ENCODE data around the gene TANGO2. TPM values are rescaled to one million over a fixed set of nuclear protein-coding genes. Genes with fewer than 3 reads are reported as not detected.
A peak's percentile ranks its signal among the peaks of the same experiment; 100 is the strongest.

Gene TANGO2
- total and polyA plus RNA-seq, 5 donors from 2014 or later = 39.5 to 48.4 (median 43.2) TPM

GRCh38 chr22:20046730-20047129 is 25.8 kb downstream of the TANGO2 start:
- ATAC-seq (ENCODE audit: low read depth in 2 of 2) = no peak
- H3K9me3 Mint-ChIP-seq = peaks cover 0 to 5% (median 0%) of the 10 kb centered on the region in 7 donors
- peaks cover 0 to 7% (median 2%) of the 10 kb centered on the region in 4 donors for H3K4me1 Mint-ChIP-seq
- Histone ChIP-seq H3K27me3 (ENCODE audit: control insufficient read depth, insufficient read depth, low read length) (no peaks in the 10 kb centered on the region), H3K4me1 (ENCODE audit: control insufficient read depth, insufficient read depth, low read length, poor library complexity, severe bottlenecking) (no peaks in the 10 kb centered on the region), H3K9me3 (ENCODE audit: control insufficient read depth in 2 of 2, low read length in 2 of 2) (no peaks in the 10 kb centered on the region), H3K36me3 (ENCODE audit: control insufficient read depth, insufficient read depth, low read length) (peaks cover 45% of the 10 kb centered on the region), H3K4me3 (ENCODE audit: low read depth, low read length) (no peak overlapping the region), H3K27ac (ENCODE audit: insufficient read depth, low read length, poor library complexity, severe bottlenecking) (no peak overlapping the region)
- no peak for DNase-seq
- no peak overlapping the region for H3K27ac Mint-ChIP-seq
- H3K27me3 Mint-ChIP-seq = no peaks in the 10 kb centered on the region
- peaks cover 27% of the 10 kb centered on the region for H3K36me3 Mint-ChIP-seq
- H3K4me3 Mint-ChIP-seq = no peak overlapping the region

- H3K9me3 Mint-ChIP-seq = peaks cover 0 to 5% (median 0%) of the 10 kb centered on the region in 7 donors
- no peaks in the 10 kb centered on the region for H3K27me3 Mint-ChIP-seq
- peaks cover 17% of the 10 kb centered on the region for H3K36me3 Mint-ChIP-seq
Observed at GRCh38 chr22:20051927-20052308, 31.0 kb downstream of the TANGO2 start.

GRCh38 chr22:20052309-20053259 is 31.7 kb downstream of the TANGO2 start:
- no peak for ATAC-seq (ENCODE audit: low read depth in 2 of 2)
- H3K4me1 Mint-ChIP-seq = peaks cover 0 to 3% (median 1%) of the 10 kb centered on the region in 4 donors
- H3K27ac ChIP-seq (ENCODE audit: insufficient read depth, low read length, poor library complexity, severe bottlenecking) = no peak overlapping the region
- H3K9me3 Mint-ChIP-seq = peaks cover 0 to 5% (median 0%) of the 10 kb centered on the region in 7 donors
- H3K36me3 ChIP-seq (ENCODE audit: control insufficient read depth, insufficient read depth, low read length) = peaks cover 50% of the 10 kb centered on the region
- no peaks in the 10 kb centered on the region for H3K27me3 Mint-ChIP-seq
- peak overlapping the region in 1 of 3 donors; percentile 31 for H3K27ac Mint-ChIP-seq
- peak overlapping the region in 1 of 4 donors; percentile 23 for H3K4me3 Mint-ChIP-seq
- no peak overlapping the region for H3K4me3 ChIP-seq (ENCODE audit: low read depth, low read length)
- no peaks in the 10 kb centered on the region for H3K27me3 ChIP-seq (ENCODE audit: control insufficient read depth, insufficient read depth, low read length)
- H3K36me3 Mint-ChIP-seq = peaks cover 17% of the 10 kb centered on the region
- H3K4me1 ChIP-seq (ENCODE audit: control insufficient read depth, insufficient read depth, low read length, poor library complexity, severe bottlenecking) = no peaks in the 10 kb centered on the region
- DNase-seq = no peak
- no peaks in the 10 kb centered on the region for H3K9me3 ChIP-seq (ENCODE audit: control insufficient read depth in 2 of 2, low read length in 2 of 2)

More at GRCh38 chr22:20051927-20052308, 31.0 kb downstream of the TANGO2 start:
- no peaks in the 10 kb centered on the region for H3K4me1 ChIP-seq (ENCODE audit: control insufficient read depth, insufficient read depth, low read length, poor library complexity, severe bottlenecking)
- no peak overlapping the region for H3K27ac ChIP-seq (ENCODE audit: insufficient read depth, low read length, poor library complexity, severe bottlenecking)
- no peaks in the 10 kb centered on the region for H3K9me3 ChIP-seq (ENCODE audit: control insufficient read depth in 2 of 2, low read length in 2 of 2)
- Mint-ChIP-seq H3K27ac (no peak overlapping the region), H3K4me3 (no peak overlapping the region), H3K4me1 (peaks cover 0 to 3% (median 1%) of the 10 kb centered on the region in 4 donors)
- no peak overlapping the region for H3K4me3 ChIP-seq (ENCODE audit: low read depth, low read length)
- ATAC-seq (ENCODE audit: low read depth in 2 of 2) (no peak), DNase-seq (no peak)
- H3K27me3 ChIP-seq (ENCODE audit: control insufficient read depth, insufficient read depth, low read length) = no peaks in the 10 kb centered on the region
- H3K36me3 ChIP-seq (ENCODE audit: control insufficient read depth, insufficient read depth, low read length) = peaks cover 53% of the 10 kb centered on the region

GRCh38 chr22:20053407-20054033 is 32.6 kb downstream of the TANGO2 start:
- ATAC-seq (ENCODE audit: low read depth in 2 of 2) = no peak
- H3K4me1 ChIP-seq (ENCODE audit: control insufficient read depth, insufficient read depth, low read length, poor library complexity, severe bottlenecking) = no peaks in the 10 kb centered on the region
- no peak overlapping the region for H3K27ac Mint-ChIP-seq

GRCh38 chr22:20054034-20054427 is 33.1 kb downstream of the TANGO2 start:
- Mint-ChIP-seq H3K27ac (no peak overlapping the region), H3K4me3 (no peak overlapping the region), H3K36me3 (peaks cover 18% of the 10 kb centered on the region), H3K4me1 (peaks cover 0 to 9% (median 2%) of the 10 kb centered on the region in 4 donors), H3K27me3 (no peaks in the 10 kb centered on the region), H3K9me3 (no peaks in the 10 kb centered on the region)
- Histone ChIP-seq H3K27ac (ENCODE audit: insufficient read depth, low read length, poor library complexity, severe bottlenecking) (no peak overlapping the region), H3K27me3 (ENCODE audit: control insufficient read depth, insufficient read depth, low read length) (no peaks in the 10 kb centered on the region), H3K9me3 (ENCODE audit: control insufficient read depth in 2 of 2, low read length in 2 of 2) (no peaks in the 10 kb centered on the region), H3K36me3 (ENCODE audit: control insufficient read depth, insufficient read depth, low read length) (peaks cover 46% of the 10 kb centered on the region), H3K4me3 (ENCODE audit: low read depth, low read length) (no peak overlapping the region), H3K4me1 (ENCODE audit: control insufficient read depth, insufficient read depth, low read length, poor library complexity, severe bottlenecking) (no peaks in the 10 kb centered on the region)
- ATAC-seq (ENCODE audit: low read depth in 2 of 2) = no peak
- DNase-seq = no peak

More at GRCh38 chr22:20053407-20054033, 32.6 kb downstream of the TANGO2 start:
- Histone ChIP-seq H3K27me3 (ENCODE audit: control insufficient read depth, insufficient read depth, low read length) (no peaks in the 10 kb centered on the region), H3K9me3 (ENCODE audit: control insufficient read depth in 2 of 2, low read length in 2 of 2) (no peaks in the 10 kb centered on the region), H3K4me3 (ENCODE audit: low read depth, low read length) (no peak overlapping the region), H3K36me3 (ENCODE audit: control insufficient read depth, insufficient read depth, low read length) (peaks cover 43% of the 10 kb centered on the region), H3K27ac (ENCODE audit: insufficient read depth, low read length, poor library complexity, severe bottlenecking) (no peak overlapping the region)
- Mint-ChIP-seq H3K36me3 (peaks cover 17% of the 10 kb centered on the region), H3K9me3 (no peaks in the 10 kb centered on the region), H3K27me3 (no peaks in the 10 kb centered on the region), H3K4me3 (no peak overlapping the region), H3K4me1 (peaks cover 0 to 6% (median 3%) of the 10 kb centered on the region in 4 donors)
- no peak for DNase-seq

GRCh38 chr22:20054485-20054884 is 33.6 kb downstream of the TANGO2 start:
- ATAC-seq (ENCODE audit: low read depth in 2 of 2) = no peak
- no peak overlapping the region for H3K27ac Mint-ChIP-seq
- H3K36me3 Mint-ChIP-seq = peaks cover 19% of the 10 kb centered on the region
- no peaks in the 10 kb centered on the region for H3K27me3 Mint-ChIP-seq
- peaks cover 0 to 9% (median 1%) of the 10 kb centered on the region in 4 donors for H3K4me1 Mint-ChIP-seq
- H3K4me3 ChIP-seq (ENCODE audit: low read depth, low read length) = no peak overlapping the region
- peaks cover 45% of the 10 kb centered on the region for H3K36me3 ChIP-seq (ENCODE audit: control insufficient read depth, insufficient read depth, low read length)
- no peaks in the 10 kb centered on the region for H3K9me3 Mint-ChIP-seq
- H3K27ac ChIP-seq (ENCODE audit: insufficient read depth, low read length, poor library complexity, severe bottlenecking) = no peak overlapping the region
- H3K9me3 ChIP-seq (ENCODE audit: control insufficient read depth in 2 of 2, low read length in 2 of 2) = no peaks in the 10 kb centered on the region
- DNase-seq = no peak
- no peak overlapping the region for H3K4me3 Mint-ChIP-seq
- no peaks in the 10 kb centered on the region for H3K27me3 ChIP-seq (ENCODE audit: control insufficient read depth, insufficient read depth, low read length)
- H3K4me1 ChIP-seq (ENCODE audit: control insufficient read depth, insufficient read depth, low read length, poor library complexity, severe bottlenecking) = no peaks in the 10 kb centered on the region

GRCh38 chr22:20055144-20055543 is 34.2 kb downstream of the TANGO2 start:
- no peak overlapping the region for H3K4me3 ChIP-seq (ENCODE audit: low read depth, low read length)
- H3K4me1 Mint-ChIP-seq = peaks cover 0 to 9% (median 1%) of the 10 kb centered on the region in 4 donors
- peaks cover 16% of the 10 kb centered on the region for H3K36me3 Mint-ChIP-seq
- H3K36me3 ChIP-seq (ENCODE audit: control insufficient read depth, insufficient read depth, low read length) = peaks cover 45% of the 10 kb centered on the region
- H3K4me1 ChIP-seq (ENCODE audit: control insufficient read depth, insufficient read depth, low read length, poor library complexity, severe bottlenecking) = no peaks in the 10 kb centered on the region
- H3K9me3 Mint-ChIP-seq = no peaks in the 10 kb centered on the region
- H3K27me3 Mint-ChIP-seq = no peaks in the 10 kb centered on the region
- no peak overlapping the region for H3K27ac Mint-ChIP-seq
- H3K27ac ChIP-seq (ENCODE audit: insufficient read depth, low read length, poor library complexity, severe bottlenecking) = no peak overlapping the region
- DNase-seq = no peak
- no peaks in the 10 kb centered on the region for H3K27me3 ChIP-seq (ENCODE audit: control insufficient read depth, insufficient read depth, low read length)
- no peak overlapping the region for H3K4me3 Mint-ChIP-seq
- no peak for ATAC-seq (ENCODE audit: low read depth in 2 of 2)
- H3K9me3 ChIP-seq (ENCODE audit: control insufficient read depth in 2 of 2, low read length in 2 of 2) = no peaks in the 10 kb centered on the region
